Loucy (cell line): Measurements from ENCODE around the gene ERCC1.

ENCODE experiments used
- H2AFZ ChIP-seq: fragments of 200-600 bp; sonication (generic); 2 replicates; pipeline ENCODE4 v1.6.0; 2016; ENCODE audit warnings: antibody characterized with exemption, mild to moderate bottlenecking, low read length, moderate library complexity
- H3F3A ChIP-seq: fragments of 200-600 bp; 2 replicates; pipeline ENCODE4 v1.6.0; 2016; ENCODE audit warnings: antibody characterized with exemption, low read depth, mild to moderate bottlenecking
- H3K27me3 ChIP-seq: fragments of 200-600 bp; sonication (generic); 2 replicates; pipeline ENCODE4 v1.6.1; 2014; ENCODE audit warnings: low read length, mild to moderate bottlenecking; ENCODE audit not compliant: insufficient read depth, poor library complexity, severe bottlenecking
- H3K36me3 ChIP-seq: fragments of 200-600 bp; sonication (generic); 2 replicates; pipeline ENCODE4 v1.6.1; 2016; ENCODE audit warnings: low read length; ENCODE audit not compliant: insufficient read depth
- H3K4me1 ChIP-seq: fragments of 200-600 bp; sonication (generic); 2 replicates; pipeline ENCODE4 v1.5.1; 2014; ENCODE audit warnings: low read length, mild to moderate bottlenecking; ENCODE audit not compliant: insufficient read depth, poor library complexity, severe bottlenecking
- H3K4me2 ChIP-seq: fragments of 200-600 bp; sonication (generic); 2 replicates; pipeline ENCODE4 v1.6.0; 2014; ENCODE audit warnings: antibody characterized with exemption, low read length, low read depth, mild to moderate bottlenecking; ENCODE audit not compliant: poor library complexity, severe bottlenecking
- H3K4me3 ChIP-seq: fragments of 200-600 bp; sonication (generic); 2 replicates; pipeline ENCODE4 v1.5.1; 2014; ENCODE audit warnings: low read length, mild to moderate bottlenecking, mixed read lengths; ENCODE audit not compliant: poor library complexity, severe bottlenecking
- H3K79me2 ChIP-seq: fragments of 200-600 bp; sonication (generic); 2 replicates; pipeline ENCODE4 v1.6.1; 2014; ENCODE audit warnings: low read length; ENCODE audit not compliant: insufficient read depth
- H3K9ac ChIP-seq: fragments of 200-600 bp; sonication (generic); 2 replicates; pipeline ENCODE4 v1.6.0; 2014; ENCODE audit warnings: mild to moderate bottlenecking, low read depth, low read length, moderate library complexity; ENCODE audit not compliant: poor library complexity, severe bottlenecking
- H3K9me2 ChIP-seq: fragments of 200-600 bp; sonication (generic); replicated peaks from 2 replicates; pipeline ENCODE4 v1.6.1; 2016; ENCODE audit warnings: low read depth, low read length, mixed read lengths
- H3K9me3 ChIP-seq: fragments of 200-600 bp; sonication (generic); 2 replicates; pipeline ENCODE4 v1.6.1; 2014; ENCODE audit warnings: mild to moderate bottlenecking, antibody characterized with exemption, low read length, low read depth; ENCODE audit not compliant: insufficient read depth
- H4K20me1 ChIP-seq: fragments of 200-600 bp; sonication (generic); 2 replicates; pipeline ENCODE4 v1.6.0; 2014; ENCODE audit warnings: antibody characterized with exemption, low read length, mild to moderate bottlenecking; ENCODE audit not compliant: insufficient read depth, poor library complexity, severe bottlenecking
- CTCF ChIP-seq: fragments of 200-600 bp; sonication (generic); conservative IDR thresholded peaks from 2 replicates; pipeline ENCODE4 v1.5.1; 2014; ENCODE audit warnings: mild to moderate bottlenecking, antibody characterized with exemption, low read length
- EZH2phosphoT487 ChIP-seq: fragments of 200-600 bp; IDR thresholded peaks from 2 replicates; pipeline ENCODE4 v1.6.1; 2018; ENCODE audit warnings: antibody characterized with exemption, mild to moderate bottlenecking, moderate library complexity, borderline replicate concordance

ERCC1 gene

DNA sequence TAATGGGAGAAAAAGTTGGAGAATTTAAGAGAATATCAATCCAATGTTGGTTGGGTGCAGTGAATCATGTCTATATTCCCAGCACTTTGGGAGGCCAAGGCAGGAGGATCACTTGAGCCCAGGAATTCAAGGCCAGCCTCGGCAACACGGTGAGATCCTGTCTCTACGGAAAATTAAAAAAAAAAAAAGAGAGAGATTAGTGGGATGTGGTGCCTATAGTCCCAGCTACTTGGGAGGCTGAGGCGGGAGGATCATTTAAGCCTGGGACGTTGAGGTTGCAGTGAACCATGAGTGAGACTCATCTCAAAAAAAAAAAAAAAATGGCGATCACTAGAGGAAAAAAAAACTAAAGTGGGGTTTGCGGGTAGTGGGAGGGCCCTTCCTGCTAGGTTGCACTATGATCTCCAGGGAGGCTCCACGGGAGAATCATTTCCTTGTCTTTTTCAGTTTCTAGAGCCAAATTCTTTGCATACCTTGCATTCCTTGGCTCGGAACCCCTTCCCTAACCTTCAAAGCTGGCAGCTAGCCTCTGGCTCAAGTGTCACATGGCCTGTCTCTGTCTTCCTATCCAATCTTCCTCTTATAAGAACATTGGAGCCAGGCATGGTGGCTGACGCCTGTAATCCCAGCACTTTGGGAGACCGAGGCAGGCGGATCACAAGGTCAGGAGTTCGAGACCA lies 47.5 kb downstream of the ERCC1 start:
- Histone ChIP-seq H3K27me3 (no peaks in the 10 kb centered on the region), H3F3A (no peaks in the 10 kb centered on the region), H3K9me3 (no peaks in the 10 kb centered on the region), H2AFZ (no peak overlapping the region), H3K4me2 (no peak overlapping the region), H3K36me3 (no peaks in the 10 kb centered on the region), H3K9me2 (no peaks in the 10 kb centered on the region), H3K4me3 (no peak overlapping the region), H3K4me1 (no peaks in the 10 kb centered on the region), H3K79me2 (no peaks in the 10 kb centered on the region), H4K20me1 (no peaks in the 10 kb centered on the region), H3K9ac (no peak overlapping the region)
- no peak for TF ChIP-seq EZH2phosphoT487
- TF ChIP-seq CTCF, result no peak

- peak within 1 kb of the TSS; percentile 87 for H2AFZ ChIP-seq
- H3K36me3 ChIP-seq, result no peaks in the 10 kb centered on the region
- peaks cover 7% of the 10 kb centered on the region; the same call in 1 of the 2 replicates for H3K79me2 ChIP-seq
- H3K4me2 ChIP-seq, result peak within 1 kb of the TSS; percentile 88
- no peaks in the 10 kb centered on the region for H3K27me3 ChIP-seq
- no peaks in the 10 kb centered on the region for H3K9me2 ChIP-seq
- TF ChIP-seq CTCF (no peak), EZH2phosphoT487 (no peak)
- H3K4me3 ChIP-seq, result peak within 1 kb of the TSS; percentile 98
- peaks cover 11% of the 10 kb centered on the region for H3K4me1 ChIP-seq
- H3K9ac ChIP-seq, result peak within 1 kb of the TSS; percentile 82
- H4K20me1 ChIP-seq, result no peaks in the 10 kb centered on the region
- H3F3A ChIP-seq, result no peaks in the 10 kb centered on the region
- H3K9me3 ChIP-seq, result no peaks in the 10 kb centered on the region
These were observed 53.1 kb downstream of the ERCC1 start, which contains the start of gene ERCC2 for GRCh38 chr19:45370410-45371204. Gene ERCC2 (minus strand): TSS chr19:45370573. CDS start chr19:45370540, 33 bp downstream.

DNA sequence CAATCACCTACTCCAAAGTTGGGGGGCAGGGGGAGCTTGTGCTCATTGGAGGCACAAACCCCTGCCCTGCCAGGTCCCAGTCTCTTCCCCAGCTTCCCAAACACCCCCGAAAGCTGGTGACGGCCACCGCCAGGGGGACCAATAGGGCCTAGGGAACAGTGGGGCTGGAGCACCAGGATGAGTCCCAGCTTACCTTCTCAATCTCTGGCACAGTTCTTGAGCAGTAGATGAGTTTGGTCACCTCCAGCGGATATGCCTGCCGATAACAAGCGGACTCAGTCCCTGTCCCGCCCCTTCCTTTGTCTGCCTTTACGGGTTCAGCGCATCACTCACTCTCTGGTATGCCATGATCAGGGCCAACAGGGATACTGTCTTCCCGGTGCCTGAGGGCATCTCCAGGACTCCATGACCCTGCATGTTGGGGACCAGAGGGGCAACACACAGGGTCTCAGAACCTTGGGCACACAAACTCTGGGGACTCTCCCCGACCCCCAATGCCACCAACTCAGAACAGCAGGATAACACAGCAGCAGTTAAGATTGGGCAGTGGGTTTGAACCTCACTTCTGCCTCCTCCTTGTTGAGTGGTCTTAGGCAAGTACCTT lies 54.9 kb downstream of the ERCC1 start:
- Histone ChIP-seq H3K9me3 (no peaks in the 10 kb centered on the region), H3K79me2 (peaks cover 7% of the 10 kb centered on the region; the same call in 1 of the 2 replicates), H3K9me2 (no peaks in the 10 kb centered on the region), H3F3A (no peaks in the 10 kb centered on the region), H3K4me2 (peak overlapping the region; percentile 88), H4K20me1 (no peaks in the 10 kb centered on the region), H2AFZ (no peak overlapping the region), H3K4me3 (peak overlapping the region; percentile 21), H3K36me3 (no peaks in the 10 kb centered on the region), H3K4me1 (peaks cover 11% of the 10 kb centered on the region), H3K9ac (no peak overlapping the region), H3K27me3 (no peaks in the 10 kb centered on the region)
- TF ChIP-seq EZH2phosphoT487, result no peak
- TF ChIP-seq CTCF, result no peak
